HCT116 (cell line): ENCODE data around the gene CAMKMT. TPM values are rescaled to one million over a fixed set of nuclear protein-coding genes. Genes with fewer than 3 reads are reported as not detected.

Experiments used
- ATAC-seq: fragments of 200-7000 bp; cut with Tn5 transposase; 2 replicates; pipeline ENCODE4 v1.9.1; 2020; ENCODE audit warnings: mild to moderate bottlenecking, moderate library complexity
- BruUV-seq: library from RNA; stranded (reverse); fragments of 400-500 nt; replicated peaks from 2 replicates; lab custom pipeline; 2021; lab: Mats Ljungman, UMichigan
- CTCF ChIA-PET: fragments of 300-600 bp; sonication (Branson Sonifier 250); formaldehyde crosslinking; loops from one replicate; lab custom pipeline; 2021; ENCODE audit warnings: antibody characterized with exemption; lab: Charles Lee
- POLR2A ChIA-PET: fragments of 300-600, 350-600 bp; sonication (Branson Sonifier 250); formaldehyde crosslinking; loops from one replicate; lab custom pipeline; 2021; ENCODE audit warnings: antibody characterized with exemption; lab: Charles Lee
- RAD21 ChIA-PET, 2 experiments: fragments of 300-600 bp; sonication (Branson Sonifier 250); formaldehyde crosslinking; loops; one replicate each; lab custom pipeline; 2023; ENCODE audit warnings: low total read pairs in 2 of 2; ENCODE audit not compliant: uncharacterized antibody in 2 of 2, unreplicated experiment in 2 of 2, low non-redundant PET in 1 of 2; lab: Charles Lee
- DNase-seq: peaks from one replicate; pipeline ENCODE4 v3.0.0-alpha.2; 2010; ENCODE audit warnings: low read depth, low spot score
- H2AFZ ChIP-seq: fragments of 200-600 bp; shearing (Covaris generic), sonication (generic); 2 replicates; pipeline ENCODE4 v1.6.1; 2017; ENCODE audit warnings: low read depth, mixed run types, mixed read lengths, antibody characterized with exemption, low read length; ENCODE audit not compliant: poor library complexity, severe bottlenecking
- H3K27ac ChIP-seq: 2 replicates; pipeline ENCODE4 v1.5.1; 2012; ENCODE audit warnings: low read depth, low read length
- H3K27me3 ChIP-seq: fragments of 200-600 bp; sonication (generic); 2 replicates; pipeline ENCODE4 v1.6.1; 2016; ENCODE audit warnings: mixed run types, low read length, mixed read lengths; ENCODE audit not compliant: insufficient read depth
- H3K36me3 ChIP-seq, 2 experiments: fragments of 200-500 bp in 1 of 2; fragments of 200-600 bp in 1 of 2; sonication (Bioruptor generic) in 1 of 2; sonication (generic) in 1 of 2; 2 replicates each; pipeline versions ENCODE4 v1.5.1 to v1.6.1; 2014 to 2016; ENCODE audit warnings: low read length in 2 of 2, inconsistent platforms in 1 of 2, mixed read lengths in 1 of 2, mixed run types in 1 of 2; ENCODE audit not compliant: insufficient read depth in 2 of 2, control insufficient read depth in 1 of 2
- H3K4me1 ChIP-seq, 2 experiments: fragments of 200-600 bp in 1 of 2; sonication (generic) in 1 of 2; 2 replicates each; pipeline versions ENCODE4 v1.5.1 to v1.6.1; 2012 to 2017; ENCODE audit warnings: low read length in 2 of 2, inconsistent platforms in 1 of 2, mild to moderate bottlenecking in 1 of 2, mixed read lengths in 1 of 2, mixed run types in 1 of 2, moderate library complexity in 1 of 2; ENCODE audit not compliant: insufficient read depth in 2 of 2, control insufficient read depth in 1 of 2
- H3K4me2 ChIP-seq: fragments of 200-600 bp; sonication (generic); 2 replicates; pipeline ENCODE4 v1.6.1; 2017; ENCODE audit warnings: mixed run types, low read length, mixed read lengths
- H3K4me3 ChIP-seq, 2 experiments: fragments of 200-600 bp in 1 of 2; sonication (generic) in 1 of 2; replicated peaks in 1 of 2; 2 replicates each; pipeline ENCODE4 v1.5.1; 2011 to 2016; ENCODE audit warnings: low read length in 2 of 2, control low read depth in 1 of 2, low read depth in 1 of 2, mild to moderate bottlenecking in 1 of 2, mixed read lengths in 1 of 2, mixed run types in 1 of 2
- H3K79me2 ChIP-seq: fragments of 200-600 bp; sonication (generic); 2 replicates; pipeline ENCODE4 v1.6.1; 2017; ENCODE audit warnings: mild to moderate bottlenecking, mixed run types, low read length, moderate library complexity, mixed read lengths; ENCODE audit not compliant: insufficient read depth
- H3K9ac ChIP-seq: fragments of 200-600 bp; sonication (generic); 2 replicates; pipeline ENCODE4 v1.6.1; 2016; ENCODE audit warnings: low read length, mixed read lengths
- H3K9me2 ChIP-seq: fragments of 200-600 bp; sonication (generic), shearing (Covaris generic); 2 replicates; pipeline ENCODE4 v1.6.1; 2017; ENCODE audit warnings: mixed run types, mild to moderate bottlenecking, moderate library complexity; ENCODE audit not compliant: insufficient read depth
- H3K9me3 ChIP-seq, 2 experiments: fragments of 200-500 bp in 1 of 2; fragments of 200-600 bp in 1 of 2; sonication (Bioruptor generic) in 1 of 2; sonication (generic) in 1 of 2; 2 replicates each; pipeline ENCODE4 v1.6.1; 2014 to 2017; ENCODE audit warnings: low read length in 2 of 2, mixed read lengths in 2 of 2, inconsistent platforms in 1 of 2, low read depth in 1 of 2, mild to moderate bottlenecking in 1 of 2, mixed run types in 1 of 2, moderate library complexity in 1 of 2; ENCODE audit not compliant: control insufficient read depth in 1 of 2, insufficient read depth in 1 of 2
- H4K20me1 ChIP-seq: fragments of 200-600 bp; sonication (generic), shearing (Covaris generic); 2 replicates; pipeline ENCODE4 v1.6.1; 2017; ENCODE audit warnings: mixed run types, mild to moderate bottlenecking, moderate library complexity; ENCODE audit not compliant: insufficient read depth
- POLR2A ChIP-seq: IDR thresholded peaks from 2 replicates; pipeline ENCODE4 v1.7.0; 2011; ENCODE audit warnings: borderline replicate concordance; ENCODE audit not compliant: insufficient read depth, insufficient read length; ENCODE audit errors: extremely low read depth
- RAD21 ChIP-seq: IDR thresholded peaks from 2 replicates; pipeline ENCODE4 v1.6.1; 2012; ENCODE audit warnings: low read depth, mild to moderate bottlenecking
- SP1 ChIP-seq: IDR thresholded peaks from 2 replicates; pipeline ENCODE4 v1.6.1; 2012; ENCODE audit warnings: low read depth
- SRF ChIP-seq: IDR thresholded peaks from 2 replicates; pipeline ENCODE4 v1.6.1; 2012; ENCODE audit warnings: low read depth
- TCF7L2 ChIP-seq: IDR thresholded peaks from 2 replicates; pipeline ENCODE4 v1.7.0; 2011; ENCODE audit warnings: borderline replicate concordance, inconsistent platforms; ENCODE audit not compliant: insufficient read depth, insufficient read length; ENCODE audit errors: extremely low read depth
- intact Hi-C: fragments of 100-400 bp; cut with micrococcal nuclease; formaldehyde crosslinking; loops from 2 replicates; pipeline ENCODE4 v1.10.0; 2022
- total RNA-seq: library from RNA; stranded (reverse); gene quantifications from one replicate; pipeline ENCODE4 v1.2.1, GENCODE V29; 2021; ENCODE audit not compliant: unreplicated experiment
- TF ChIP-seq, protein P1 (sequence below): IDR thresholded peaks from 2 replicates; pipeline ENCODE4 v1.6.1; 2012

The CAMKMT gene
- total RNA-seq, 1 experiment from 2014 or later, result 10.6 TPM

DNA sequence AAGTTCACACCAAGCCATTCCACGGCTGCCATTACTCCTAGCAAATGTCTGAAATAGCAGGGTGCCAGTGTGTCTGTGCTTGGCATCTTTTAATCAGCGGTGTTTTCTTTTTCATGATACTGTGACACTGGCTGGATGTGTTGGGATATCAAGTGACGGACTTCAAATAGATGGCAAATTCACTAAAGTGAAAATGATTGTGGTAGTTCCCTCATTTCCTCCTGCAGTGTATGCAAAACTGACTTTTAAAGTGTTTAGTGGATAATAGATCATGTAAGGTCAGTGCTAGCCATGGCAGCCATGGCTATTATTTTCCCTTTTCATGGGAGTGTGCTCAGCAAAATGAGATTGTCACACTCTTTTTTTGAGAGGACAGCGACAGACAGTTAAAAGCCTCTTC is 318.2 kb downstream of the CAMKMT start:
- CTCF ChIA-PET, result no interaction called here
- TF ChIP-seq POLR2A (no peak), RAD21 (no peak), SP1 (no peak), SRF (no peak), TCF7L2 (no peak)
- TF ChIP-seq, all 23 proteins: peak for 0
- ATAC-seq, result no peak
- BruUV-seq, result no TSS peak
- no peaks in the 10 kb centered on the region for H3K79me2 ChIP-seq
- H4K20me1 ChIP-seq, result no peaks in the 10 kb centered on the region
- H3K4me3 ChIP-seq, result no peak overlapping the region
- no peak for DNase-seq
- RAD21 ChIA-PET, result no interaction called here
- H3K9me2 ChIP-seq, result no peaks in the 10 kb centered on the region
- no peaks in the 10 kb centered on the region for H3K27me3 ChIP-seq
- H3K9ac ChIP-seq, result no peak overlapping the region
- H3K36me3 ChIP-seq, result no peaks in the 10 kb centered on the region
- H3K4me1 ChIP-seq, result no peaks in the 10 kb centered on the region
- H3K9me3 ChIP-seq, result no peaks in the 10 kb centered on the region
- H3K27ac ChIP-seq, result no peak overlapping the region
- no peak overlapping the region for H2AFZ ChIP-seq
- POLR2A ChIA-PET, result no interaction called here
- intact Hi-C loops, result no loop called here
- H3K4me2 ChIP-seq, result no peak overlapping the region

GRCh38 chr2:44680424-44680971 is 318.8 kb downstream of the CAMKMT start:
- Histone ChIP-seq H3K4me1 (no peaks in the 10 kb centered on the region), H3K27ac (no peak overlapping the region), H3K27me3 (no peaks in the 10 kb centered on the region), H3K36me3 (no peaks in the 10 kb centered on the region), H3K9ac (no peak overlapping the region), H3K4me2 (no peak overlapping the region), H3K79me2 (no peaks in the 10 kb centered on the region), H3K9me3 (no peaks in the 10 kb centered on the region), H4K20me1 (no peaks in the 10 kb centered on the region), H2AFZ (no peak overlapping the region), H3K4me3 (no peak overlapping the region)
- no peak for DNase-seq
- ChIA-PET RAD21 (no interaction called here), POLR2A (no interaction called here)
- intact Hi-C loops, result no loop called here
- BruUV-seq, result no TSS peak
- TF ChIP-seq, protein P1, sequence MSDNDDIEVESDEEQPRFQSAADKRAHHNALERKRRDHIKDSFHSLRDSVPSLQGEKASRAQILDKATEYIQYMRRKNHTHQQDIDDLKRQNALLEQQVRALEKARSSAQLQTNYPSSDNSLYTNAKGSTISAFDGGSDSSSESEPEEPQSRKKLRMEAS, result no peak
- TF ChIP-seq, all 23 proteins: peak for 0
- CTCF ChIA-PET, result no interaction called here
- ATAC-seq, result no peak
- no peaks in the 10 kb centered on the region for H3K9me2 ChIP-seq
